SIG-M5 treated with dmso at 0.1 percent for 504 hours (cell line): ENCODE measurements around the gene LCN6.
A peak's percentile ranks its signal among the peaks of the same experiment; 100 is the strongest.
"Not testable (repeated sequence)": the region's sequence is repeated elsewhere in the genome, so short reads cannot be mapped to it uniquely, and the experiment has no call there.

Source experiments
- DNase-seq: peaks from one replicate; lab custom pipeline; 2025; ENCODE audit not compliant: unreplicated experiment; lab: John Stamatoyannopoulos, UW

LCN6 gene

DNA sequence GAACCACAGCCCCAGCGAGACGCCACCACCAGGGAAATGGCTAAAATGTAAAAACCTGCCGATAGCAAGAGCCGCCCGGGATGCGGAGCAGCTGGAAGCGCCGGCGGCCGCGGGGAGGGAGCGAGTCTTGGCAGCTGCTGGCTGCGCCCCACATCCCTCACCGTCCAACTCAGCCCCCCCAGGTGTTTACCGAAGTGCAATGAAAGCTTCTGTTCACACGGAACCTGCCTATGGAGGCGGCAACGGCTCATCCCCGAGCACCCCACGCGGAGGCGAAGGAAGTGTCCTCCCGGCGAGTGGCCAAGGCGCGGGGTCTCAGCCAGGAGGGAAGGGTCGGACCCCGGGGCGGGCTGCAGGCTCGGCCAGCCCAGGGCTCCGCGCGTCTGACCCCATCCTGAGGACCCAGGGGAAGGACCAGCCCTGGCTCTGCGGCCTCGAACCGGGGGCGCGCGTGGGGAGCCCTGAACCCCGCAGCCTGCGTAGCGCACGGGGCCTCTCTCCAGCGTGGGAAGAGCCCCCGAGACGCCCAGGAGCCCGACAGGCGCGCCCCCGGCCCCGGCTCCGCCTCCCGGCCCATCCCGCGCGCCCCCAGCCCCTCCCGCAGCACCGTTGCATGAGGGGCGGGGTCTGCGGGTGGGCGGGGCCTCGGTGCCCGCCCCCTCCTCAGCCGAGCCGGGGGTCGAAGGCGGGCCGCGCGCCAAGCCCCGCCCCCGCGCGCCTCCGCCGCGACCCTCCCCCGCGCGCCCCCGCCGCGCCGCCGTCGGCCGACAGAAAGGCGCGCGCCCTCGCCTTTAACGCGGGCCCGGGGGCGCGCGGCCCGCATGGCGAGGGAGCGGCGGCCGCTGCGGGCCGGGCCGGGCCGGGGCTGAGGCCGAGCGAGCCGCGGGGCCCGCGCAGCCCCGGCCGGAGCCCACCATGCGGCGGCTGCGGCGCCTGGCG, 36.3 kb downstream of the LCN6 start, which contains the start of gene DIPK1B:
Gene DIPK1B, plus strand, starts transcription at position 822 of the 939 bp plus-strand sequence. Its CDS starts 94 bp downstream, at position 916.
- DNase-seq, result no peak

DNA sequence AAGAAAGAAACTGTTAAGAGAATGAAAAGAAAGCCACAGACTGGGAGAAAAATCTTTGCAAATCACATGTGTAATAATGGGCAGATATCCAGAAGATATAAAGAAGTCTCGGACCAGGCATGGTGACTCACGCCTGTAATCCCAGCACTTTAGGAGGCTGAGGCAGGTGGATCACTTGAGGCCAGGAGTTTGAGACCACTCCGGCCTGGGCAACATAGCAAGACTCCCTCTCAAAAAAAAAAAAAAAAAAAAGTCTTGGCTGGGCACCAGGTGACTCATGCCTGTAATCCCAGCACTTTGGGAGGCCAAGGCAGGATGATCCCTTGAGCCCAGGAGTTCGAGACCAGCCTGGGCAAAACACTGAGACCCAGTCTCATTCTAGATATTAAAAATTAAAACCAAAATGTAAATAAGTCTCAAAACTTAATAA, 37.1 kb downstream of the LCN6 start:
- DNase-seq, result not testable (repeated sequence)

DNA sequence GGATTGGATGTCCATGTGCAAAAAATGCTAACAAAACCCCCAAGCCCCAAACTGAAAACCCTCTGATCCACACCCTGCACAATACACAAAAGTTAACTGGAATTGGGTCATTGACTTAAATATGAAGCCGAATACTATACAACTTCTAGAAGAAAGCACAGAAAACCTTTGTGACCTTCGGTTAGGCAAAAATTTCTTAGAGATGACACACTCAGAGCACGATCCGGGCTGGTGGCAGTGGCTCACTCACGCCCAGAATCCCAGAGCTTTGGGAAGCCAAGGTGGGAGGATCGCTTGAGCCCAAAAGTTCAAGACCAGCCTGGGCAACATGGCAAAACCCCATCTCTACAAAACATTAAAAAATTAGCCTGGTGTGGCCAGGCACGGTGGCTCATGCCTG, 37.8 kb downstream of the LCN6 start:
- DNase-seq, result no peak

DNA sequence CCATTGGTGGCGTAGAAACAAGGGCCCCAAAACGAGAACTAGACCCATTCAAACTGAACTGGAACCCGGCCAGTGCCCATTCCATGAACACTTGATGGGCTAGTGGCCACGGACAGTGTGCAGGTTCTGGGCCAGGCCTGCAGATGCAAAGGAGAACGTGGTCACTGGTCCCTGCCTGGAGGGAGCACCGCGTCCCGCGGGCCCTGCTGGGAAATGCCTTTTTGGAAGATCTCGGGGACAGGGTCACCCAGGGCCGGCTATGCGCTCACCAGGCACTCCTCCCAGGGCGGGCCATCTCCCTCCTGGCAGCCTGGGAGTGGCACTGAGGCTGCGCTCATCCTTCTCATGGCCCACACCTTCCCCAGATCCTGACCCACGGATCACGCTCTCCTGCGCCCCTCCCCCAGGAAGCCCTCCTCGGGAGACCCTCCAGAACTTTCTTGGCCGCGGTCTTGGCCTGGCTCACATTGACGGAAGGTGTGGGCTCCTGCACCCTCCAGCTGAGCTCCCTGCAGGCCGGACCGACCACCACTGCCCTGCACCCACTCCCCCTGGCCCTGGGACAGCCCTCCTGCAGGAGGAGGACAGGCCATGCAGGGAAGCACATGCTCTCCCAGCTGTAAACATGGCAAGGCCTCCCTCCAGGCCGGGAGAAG, 38.7 kb downstream of the LCN6 start:
- no peak for DNase-seq

DNA sequence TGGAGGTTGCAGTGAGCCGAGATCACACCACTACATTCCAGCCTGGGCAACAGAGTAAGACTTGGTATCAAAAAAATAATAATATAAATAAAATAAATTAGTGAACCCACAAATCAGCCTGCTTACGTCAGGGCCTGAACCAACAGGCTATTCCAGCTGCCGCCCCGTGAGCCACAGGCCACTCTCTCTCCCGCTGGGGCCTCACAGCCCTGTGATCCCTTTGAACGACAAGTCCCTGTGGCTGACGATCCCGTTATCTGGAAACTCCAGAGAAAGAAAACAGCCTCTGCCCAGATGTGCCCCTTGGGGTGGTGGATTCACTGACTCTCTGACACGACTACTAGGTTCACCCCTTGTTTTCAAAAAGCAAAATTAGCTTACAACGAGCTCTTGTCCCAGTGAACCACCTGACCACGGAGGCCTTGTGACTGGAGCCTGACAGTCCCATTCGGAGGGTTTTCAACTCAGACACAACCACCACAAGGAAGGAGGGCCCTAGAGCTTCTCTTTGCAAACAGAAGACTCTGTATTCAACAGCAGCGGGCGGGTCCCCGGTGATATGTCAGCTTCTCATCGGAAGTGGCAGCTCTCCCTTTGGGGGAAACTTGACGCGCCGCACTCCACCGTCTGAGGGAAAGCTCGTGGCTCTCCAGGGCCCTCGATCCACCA, 40.3 kb downstream of the LCN6 start:
- DNase-seq, result no peak

DNA sequence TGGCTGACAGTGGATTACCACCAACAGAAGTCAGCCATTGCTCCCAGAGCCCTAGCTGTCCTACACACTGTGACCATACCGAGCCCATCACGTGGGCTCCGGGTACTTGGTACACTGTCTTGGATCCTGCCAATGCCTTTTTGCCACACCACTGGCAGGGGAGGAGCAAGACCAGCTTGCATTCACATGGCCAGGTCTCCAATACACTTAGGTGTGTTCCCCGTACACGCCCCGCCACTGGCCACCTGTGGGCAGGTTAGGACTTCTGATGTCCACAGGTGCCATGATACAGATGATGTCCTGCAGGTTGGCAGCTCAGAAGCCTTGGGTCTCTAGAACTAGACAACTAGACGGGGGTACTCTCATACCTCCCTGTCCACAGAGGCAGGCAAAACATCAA, 41.3 kb downstream of the LCN6 start:
- DNase-seq, result no peak

DNA sequence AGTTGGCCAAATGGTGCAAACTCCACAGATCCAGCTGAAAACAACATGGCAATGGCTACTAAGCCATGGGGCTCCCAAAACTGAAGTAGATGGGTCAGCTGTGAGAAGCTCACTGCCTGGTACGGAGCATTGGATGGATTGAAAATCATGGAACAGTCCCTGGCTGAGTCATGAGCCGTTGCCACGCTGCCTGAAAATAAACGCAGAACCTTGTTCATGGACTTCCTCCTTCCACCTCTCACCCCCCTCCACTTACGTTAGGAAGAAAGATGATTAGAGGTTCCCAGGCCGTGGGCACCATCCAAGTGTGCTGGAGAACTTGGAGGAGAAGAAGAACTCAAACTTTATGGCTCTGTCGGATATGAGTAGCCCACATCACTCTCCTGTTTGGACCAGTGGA, 42.8 kb downstream of the LCN6 start:
- DNase-seq, result peak; percentile 43

DNA sequence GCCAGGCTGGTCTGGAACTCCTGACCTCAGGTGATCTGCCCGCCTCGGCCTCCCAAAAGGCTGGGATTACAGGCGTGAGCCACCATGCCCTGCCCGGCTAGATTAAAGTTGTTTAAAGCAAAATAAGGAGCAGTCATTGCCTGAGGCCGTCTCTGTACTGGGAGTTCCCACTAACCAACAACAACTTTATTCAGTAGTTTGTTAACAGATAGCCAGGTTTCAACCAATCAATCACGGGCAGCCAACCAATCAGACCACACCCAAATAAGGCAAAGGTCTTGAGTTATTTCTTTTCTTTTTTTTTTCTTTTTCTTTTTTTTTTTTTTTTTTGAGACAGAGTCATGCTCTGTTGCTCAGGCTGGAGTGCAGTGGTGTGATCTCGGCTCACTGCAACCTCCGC, 43.6 kb downstream of the LCN6 start:
- not testable (repeated sequence) for DNase-seq

DNA sequence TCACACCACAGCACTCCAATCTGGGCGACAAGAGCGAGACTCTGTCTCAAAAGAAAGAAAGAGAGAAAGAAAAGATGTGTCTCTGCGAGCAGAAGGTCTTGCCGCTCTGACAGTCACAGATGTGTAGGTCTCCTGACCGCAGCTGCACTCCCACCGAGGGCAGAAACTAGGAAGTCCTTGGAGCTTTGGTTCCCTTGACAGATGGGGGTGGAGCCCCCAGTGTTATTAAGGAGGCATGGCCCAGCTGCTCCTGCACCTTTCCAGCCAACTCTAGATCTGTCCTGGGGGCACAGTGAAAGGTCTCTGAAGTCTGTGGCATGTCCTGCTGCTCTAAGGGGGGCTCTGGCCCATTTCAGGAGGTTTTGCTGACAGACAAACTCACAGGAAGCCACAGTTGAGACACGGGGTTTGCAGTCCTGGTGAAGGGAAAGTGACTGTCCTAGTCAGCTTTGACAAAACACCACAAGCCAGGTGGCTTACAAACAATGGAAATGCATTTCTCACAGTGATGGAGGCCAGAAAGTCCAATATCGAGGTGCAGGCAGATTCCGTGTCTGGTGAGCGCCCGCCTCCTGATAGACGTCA, 45.0 kb downstream of the LCN6 start:
- peak; percentile 77 for DNase-seq

DNA sequence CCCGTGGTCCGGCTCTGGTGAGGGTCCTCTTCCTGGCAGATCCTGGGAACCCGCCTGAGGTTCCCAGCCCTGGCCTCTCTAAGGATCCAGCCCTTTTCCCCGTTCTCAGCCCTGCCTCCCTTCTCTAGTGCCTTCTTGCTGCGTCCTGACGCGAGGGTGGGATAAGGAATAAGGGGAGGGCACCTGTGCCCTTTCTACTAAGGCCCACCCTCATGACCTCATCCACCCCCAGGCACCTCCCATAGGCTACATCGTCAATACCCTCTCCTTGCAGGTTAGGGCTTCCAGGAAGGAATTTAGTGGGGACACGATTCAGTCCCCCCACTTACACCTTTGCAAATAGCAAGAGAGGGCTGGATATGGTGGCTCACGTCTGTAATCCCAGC, 46.7 kb downstream of the LCN6 start:
- DNase-seq, result no peak

DNA sequence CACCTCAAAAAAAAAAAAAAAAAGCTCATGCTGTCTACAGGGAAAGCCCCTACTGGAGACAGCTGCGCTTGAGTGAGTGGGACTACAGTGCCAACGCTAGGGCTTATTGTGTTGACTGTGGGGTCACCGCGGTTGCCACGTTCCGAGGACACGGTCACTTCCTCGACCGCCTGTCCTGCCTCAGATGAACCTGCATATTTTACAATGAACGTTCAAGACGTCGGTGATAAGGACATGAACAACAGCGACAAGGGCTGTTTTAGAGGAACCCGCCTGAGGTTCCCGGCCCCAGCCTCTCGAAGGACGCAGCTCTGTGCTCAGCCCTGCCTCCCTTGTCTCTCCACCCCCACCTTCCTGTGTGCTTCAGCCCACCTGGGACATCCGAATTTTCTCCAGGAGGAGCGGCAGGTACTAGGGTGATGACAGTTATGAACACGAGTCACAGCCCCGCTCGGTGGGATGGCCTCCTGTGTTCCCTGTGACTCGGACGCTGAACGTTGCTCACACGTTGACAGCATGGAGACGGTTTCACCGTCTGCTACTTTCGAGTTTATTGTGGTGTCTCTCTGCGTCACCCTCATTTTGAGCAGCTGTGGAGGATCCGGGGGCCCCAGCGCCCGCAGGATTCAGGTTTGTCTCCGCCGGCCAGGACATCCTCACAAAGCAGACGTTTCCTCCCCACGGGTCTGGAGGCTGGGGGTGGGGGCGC, 47.2 kb downstream of the LCN6 start:
- DNase-seq, result no peak

DNA sequence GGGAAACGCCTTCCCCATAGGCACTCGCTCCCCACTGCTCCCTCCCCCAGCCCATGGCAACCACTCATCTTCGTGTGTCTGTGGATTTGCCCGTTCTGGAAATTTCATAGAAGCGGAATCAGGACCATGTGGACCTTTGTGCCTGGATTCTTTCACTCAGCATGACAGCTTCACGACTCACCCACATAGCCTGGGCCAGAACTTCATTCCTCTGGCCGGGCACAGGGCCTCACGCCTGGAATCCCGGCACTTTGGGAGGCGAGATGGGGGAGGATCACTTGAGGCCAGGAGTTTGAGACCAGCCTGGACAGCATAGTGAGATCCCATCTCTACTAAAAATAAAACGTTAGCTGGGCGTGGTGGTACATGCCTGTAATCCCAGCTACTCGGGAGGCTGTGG, 48.0 kb downstream of the LCN6 start:
- DNase-seq, result no peak

DNA sequence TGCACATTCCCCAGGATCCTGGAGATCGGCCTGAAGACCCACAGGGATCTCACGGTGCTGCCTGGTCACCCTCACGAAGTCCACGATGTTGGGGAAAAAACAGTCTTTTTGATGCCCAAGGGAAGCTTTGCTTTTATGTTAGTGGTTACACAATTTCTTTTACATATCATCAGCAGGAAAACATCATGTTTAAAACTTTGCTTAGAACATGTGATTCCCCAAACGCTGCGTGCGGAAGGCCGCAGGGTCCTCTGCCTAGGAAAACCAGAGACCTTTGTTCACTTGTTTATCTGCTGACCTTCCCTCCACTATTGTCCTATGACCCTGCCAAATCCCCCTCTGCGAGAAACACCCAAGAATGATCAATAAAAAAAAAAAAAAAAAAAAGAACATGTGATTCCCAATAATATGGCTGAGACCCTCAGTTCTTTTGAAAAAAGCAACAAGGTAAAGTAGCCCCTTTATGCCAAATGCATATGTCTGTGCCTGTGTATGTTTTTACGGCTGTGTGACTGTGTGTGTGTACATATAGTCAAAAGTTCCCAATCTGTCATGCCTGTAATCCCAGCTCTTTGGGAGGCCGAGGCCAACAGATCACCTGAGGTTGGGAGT, 49.6 kb downstream of the LCN6 start:
- no peak for DNase-seq

DNA sequence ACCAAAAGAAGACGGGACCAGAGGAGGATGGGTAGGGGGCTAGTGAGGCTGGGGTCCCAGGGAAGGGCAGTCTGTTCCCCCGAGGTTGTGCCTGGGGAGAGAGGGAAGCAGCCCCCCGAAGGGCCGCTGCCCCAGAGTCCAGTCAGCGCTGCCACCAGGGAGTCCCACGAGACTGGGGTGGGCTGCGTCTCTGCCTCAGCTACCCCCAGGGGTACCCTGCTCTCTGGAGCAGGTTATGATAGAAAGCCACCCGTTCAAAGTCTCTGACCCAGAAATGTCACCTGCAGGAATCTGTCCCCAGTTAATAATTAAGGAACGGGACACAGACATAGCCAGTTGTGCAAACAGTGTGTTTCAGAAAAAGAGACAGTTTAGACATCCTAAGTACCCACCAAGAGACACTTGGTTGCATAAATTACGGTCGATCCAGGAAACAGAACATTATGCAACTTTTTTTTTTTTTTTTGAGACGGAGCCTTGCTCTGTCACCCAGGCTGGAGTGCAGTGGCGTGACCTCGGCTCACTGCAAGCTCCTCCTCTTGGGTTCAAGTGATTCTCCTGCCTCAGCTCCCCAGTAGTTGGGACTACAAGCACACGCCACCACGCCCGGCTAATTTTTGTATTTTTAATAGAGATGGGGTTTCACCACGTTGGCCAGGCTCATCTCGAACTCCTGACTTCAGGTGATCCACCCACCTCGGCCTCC, 50.4 kb downstream of the LCN6 start:
- peak; percentile 83 for DNase-seq

DNA sequence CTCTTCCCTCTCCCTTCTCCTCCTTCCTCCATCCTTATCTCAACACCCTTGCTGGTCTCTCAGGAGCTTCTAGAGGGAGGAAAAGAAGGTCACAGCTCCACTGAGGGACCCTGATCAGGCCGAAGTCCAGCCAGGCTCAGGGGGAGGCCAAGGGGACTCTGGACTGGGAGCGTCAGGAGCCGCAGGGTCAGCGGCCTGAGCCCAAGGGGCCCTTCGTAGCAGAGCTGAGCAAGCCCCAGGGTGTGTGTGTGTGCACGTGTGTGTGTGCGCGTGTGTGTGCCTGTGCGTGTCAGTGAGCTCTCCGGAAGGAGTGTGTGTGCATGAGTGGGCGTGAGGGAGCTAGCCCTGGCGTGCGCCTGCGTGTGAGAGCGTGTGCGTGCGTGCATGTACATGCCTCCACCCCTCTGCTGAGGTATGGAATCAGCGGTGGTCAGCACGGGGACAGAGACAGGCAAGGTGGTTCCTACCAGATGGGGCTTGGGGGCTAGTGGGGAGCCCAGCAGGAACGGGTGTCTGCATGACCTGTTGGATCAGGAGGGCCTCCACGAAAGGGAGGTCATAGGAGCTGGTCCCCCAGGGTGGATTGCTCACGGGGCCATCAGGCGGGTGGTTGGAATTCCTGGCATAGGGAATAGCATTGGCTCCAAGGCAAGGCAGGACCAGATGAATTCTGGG, 51.0 kb downstream of the LCN6 start:
- DNase-seq, result no peak

DNA sequence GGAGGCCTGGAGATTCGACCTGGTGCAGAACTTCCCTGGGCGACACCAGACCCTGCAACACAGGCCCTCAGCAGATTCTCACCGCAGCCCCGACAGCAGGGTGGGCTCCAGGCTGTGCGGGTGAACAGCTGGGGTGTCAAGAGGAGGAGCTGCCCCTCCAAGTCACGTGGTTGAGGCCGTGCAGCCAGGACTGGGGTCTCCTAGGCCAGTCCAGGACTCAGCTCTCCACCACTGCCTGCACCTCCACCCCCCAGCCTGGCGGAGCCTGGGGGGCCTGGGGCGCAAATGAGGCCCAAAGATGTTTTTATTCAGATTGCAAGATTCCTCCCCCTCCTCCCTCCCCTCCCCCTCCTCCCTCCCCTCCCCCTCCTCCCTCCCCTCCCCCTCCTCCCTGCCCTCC, 51.8 kb downstream of the LCN6 start:
- no peak for DNase-seq

DNA sequence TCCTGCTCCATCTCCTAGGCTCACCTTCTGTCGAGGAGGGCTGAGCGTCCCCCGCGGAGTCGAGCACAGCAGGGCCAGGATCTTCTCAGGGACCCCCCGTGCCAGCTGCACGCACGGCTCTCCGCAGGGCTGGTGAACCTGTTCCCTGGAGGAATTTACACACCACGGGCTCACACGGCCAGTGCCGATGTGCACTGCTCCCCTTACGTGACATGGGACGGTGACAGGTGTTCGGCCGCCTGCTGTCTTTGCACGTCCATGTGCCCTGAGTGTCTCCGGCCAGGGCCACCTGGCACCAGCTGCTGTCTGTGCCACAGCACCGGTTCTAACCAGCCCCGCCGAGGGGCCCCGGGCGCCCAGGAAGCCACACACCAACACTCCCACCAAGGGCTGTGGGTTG, 52.4 kb downstream of the LCN6 start:
- no peak for DNase-seq

DNA sequence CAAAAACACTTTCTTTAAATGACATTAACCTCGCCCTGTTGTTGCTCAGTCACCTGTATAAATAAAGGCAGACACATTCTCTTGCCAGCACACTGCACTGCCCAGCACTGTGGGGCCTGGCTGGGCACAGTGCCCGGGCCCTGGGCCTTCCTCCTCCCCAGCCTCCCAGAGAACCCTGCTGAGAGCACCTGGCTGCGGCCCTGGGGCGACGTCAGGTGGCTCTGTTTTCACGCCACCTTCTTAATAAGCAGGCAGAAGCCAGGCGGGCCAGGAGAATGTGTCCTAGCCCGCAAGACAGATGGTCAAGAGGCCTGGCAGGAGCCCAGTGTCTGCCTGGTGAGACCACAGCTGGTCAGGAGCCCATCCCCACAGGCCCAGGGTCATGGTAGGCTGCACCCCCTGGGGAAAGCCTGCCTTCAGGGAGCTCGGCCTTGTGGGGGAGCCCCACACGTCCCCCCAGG, 52.9 kb downstream of the LCN6 start:
- DNase-seq, result no peak

DNA sequence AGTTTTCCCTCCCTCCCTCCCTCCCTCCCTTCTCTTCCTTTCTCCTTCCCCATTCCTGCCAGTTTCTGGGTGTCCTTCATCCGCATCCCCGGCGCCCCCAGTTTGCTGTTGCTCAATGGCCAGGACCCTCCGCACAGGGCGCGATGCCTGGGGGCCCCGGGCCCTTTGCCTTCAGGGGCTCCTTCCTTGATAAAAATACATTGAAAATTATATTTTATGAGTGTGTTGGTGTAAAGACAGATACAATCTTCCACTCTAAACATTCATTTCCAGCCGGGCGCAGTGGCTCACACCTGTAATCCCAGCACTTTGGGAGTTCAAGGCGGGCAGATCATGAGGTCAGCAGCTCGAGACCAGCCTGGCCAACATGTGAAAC, 53.5 kb downstream of the LCN6 start:
- no peak for DNase-seq
